ENCODE measurements around the gene SI. TPM values are rescaled to one million over a fixed set of nuclear protein-coding genes. Genes with fewer than 3 reads are reported as not detected.

Gene SI
- total and polyA plus RNA-seq, 2 of the 4 experiments (the other 2 are of a cell fraction) = not detected

GRCh38 chr3:165070682-165071081 lies 7.6 kb downstream of the SI start:
- H3K18ac ChIP-seq (ENCODE audit: low read depth, low read length) = no peak overlapping the region
- no peak overlapping the region for H2AFZ ChIP-seq (replicated peaks; ENCODE audit: low read length, poor library complexity)
- no peak for TF ChIP-seq SMC3 (IDR thresholded peaks at IDR 0.05; ENCODE audit: low read depth, low read length)
- no peak for TF ChIP-seq MAFK (IDR thresholded peaks at IDR 0.05; ENCODE audit: low read depth, low read length)
- TF ChIP-seq CHD1 (IDR thresholded peaks at IDR 0.05; ENCODE audit: low read depth, low read length) = no peak
- no peak for TF ChIP-seq USF2 (IDR thresholded peaks at IDR 0.05; ENCODE audit: low read depth, low read length)
- no peak for TF ChIP-seq RAD21 (IDR thresholded peaks at IDR 0.05; ENCODE audit: low read length)
- no peak for TF ChIP-seq CEBPB (IDR thresholded peaks at IDR 0.05; ENCODE audit: low read depth, low read length)
- in situ Hi-C loops (cut with MboI; ENCODE audit: low sequenced_read_pairs) (no loop called here), intact Hi-C loops (cut with micrococcal nuclease) (no loop called here), dilution Hi-C loops (cut with HindIII; ENCODE audit: low sequenced_read_pairs, unreplicated experiment) (no loop called here)
- WGBS, 2 experiments (ENCODE audit: extremely low coverage in 2 of 2, insufficient read length in 1 of 2) = no CpG with 5 or more reads among the region's 6 CpGs
- no peak overlapping the region for H2BK120ac ChIP-seq (ENCODE audit: low read depth, low read length)
- POLR2A ChIA-PET (ENCODE audit: unreplicated experiment) = no interaction called here
- no peak overlapping the region for H2BK15ac ChIP-seq (ENCODE audit: low read depth, low read length)
- no peak overlapping the region for H2BK20ac ChIP-seq (ENCODE audit: low read depth, low read length)
- H3K9ac ChIP-seq (ENCODE audit: low read depth, low read length) = no peak overlapping the region
- no peak overlapping the region for H3K4me3 ChIP-seq (ENCODE audit: insufficient read depth, low read depth, low read length)
- ATAC-seq (ENCODE audit: low read depth) (no peak), DNase-seq (no peak)
- no peak overlapping the region for H3K23ac ChIP-seq (ENCODE audit: low read depth, low read length)
- H3K79me1 ChIP-seq (ENCODE audit: low read depth in 1 of 2, low read length in 2 of 2) = no peaks in the 10 kb centered on the region
- no peak overlapping the region for H3K56ac ChIP-seq (ENCODE audit: extremely low read depth, insufficient read depth, low read length)
- no peak overlapping the region for H3K4ac ChIP-seq (ENCODE audit: low read depth, low read length)
- no peak overlapping the region for H3K4me2 ChIP-seq (ENCODE audit: low read depth, low read length)
- peaks cover 2% of the 10 kb centered on the region; the same call in 1 of the 2 replicates for H3K9me3 ChIP-seq (ENCODE audit: control insufficient read depth, insufficient read depth, low read length)
- H4K8ac ChIP-seq (ENCODE audit: low read depth in 2 of 2, low read length in 2 of 2) = no peak overlapping the region
- CTCF ChIA-PET = no interaction called here
- H3K27ac ChIP-seq (ENCODE audit: insufficient read depth, low read length) = no peak overlapping the region
- no peaks in the 10 kb centered on the region for H3K9me1 ChIP-seq (ENCODE audit: insufficient read depth, low read length)
- H2AK5ac ChIP-seq (ENCODE audit: low read depth, low read length) = no peak overlapping the region
- no peak overlapping the region for H2AK9ac ChIP-seq (replicated peaks; ENCODE audit: low read depth, low read length, poor library complexity)
- H3K27me3 ChIP-seq (ENCODE audit: control insufficient read depth, insufficient read depth, low read length) = no peaks in the 10 kb centered on the region
- no peaks in the 10 kb centered on the region for H3K4me1 ChIP-seq (ENCODE audit: control insufficient read depth, insufficient read depth, low read length)
- H3K36me3 ChIP-seq (ENCODE audit: control insufficient read depth, insufficient read depth, low read length) = no peaks in the 10 kb centered on the region
- no peak overlapping the region for H2BK5ac ChIP-seq (ENCODE audit: low read depth, low read length, poor library complexity, severe bottlenecking)
- H4K20me1 ChIP-seq (ENCODE audit: insufficient read depth, low read length) = no peaks in the 10 kb centered on the region
- no TSS peak for BruUV-seq (replicated peaks)
- H4K91ac ChIP-seq (ENCODE audit: insufficient read depth, low read depth, low read length) = no peak overlapping the region
- no peak overlapping the region for H3K14ac ChIP-seq (replicated peaks; ENCODE audit: low read depth, low read length)
- no peak overlapping the region for H4K5ac ChIP-seq (ENCODE audit: low read depth, low read length)

All from IMR-90 (cell line).